Measurements from ENCODE around the gene DOCK3.
"Not testable (repeated sequence)": the region's sequence is repeated elsewhere in the genome, so short reads cannot be mapped to it uniquely, and the experiment has no call there.

The DOCK3 gene

DNA sequence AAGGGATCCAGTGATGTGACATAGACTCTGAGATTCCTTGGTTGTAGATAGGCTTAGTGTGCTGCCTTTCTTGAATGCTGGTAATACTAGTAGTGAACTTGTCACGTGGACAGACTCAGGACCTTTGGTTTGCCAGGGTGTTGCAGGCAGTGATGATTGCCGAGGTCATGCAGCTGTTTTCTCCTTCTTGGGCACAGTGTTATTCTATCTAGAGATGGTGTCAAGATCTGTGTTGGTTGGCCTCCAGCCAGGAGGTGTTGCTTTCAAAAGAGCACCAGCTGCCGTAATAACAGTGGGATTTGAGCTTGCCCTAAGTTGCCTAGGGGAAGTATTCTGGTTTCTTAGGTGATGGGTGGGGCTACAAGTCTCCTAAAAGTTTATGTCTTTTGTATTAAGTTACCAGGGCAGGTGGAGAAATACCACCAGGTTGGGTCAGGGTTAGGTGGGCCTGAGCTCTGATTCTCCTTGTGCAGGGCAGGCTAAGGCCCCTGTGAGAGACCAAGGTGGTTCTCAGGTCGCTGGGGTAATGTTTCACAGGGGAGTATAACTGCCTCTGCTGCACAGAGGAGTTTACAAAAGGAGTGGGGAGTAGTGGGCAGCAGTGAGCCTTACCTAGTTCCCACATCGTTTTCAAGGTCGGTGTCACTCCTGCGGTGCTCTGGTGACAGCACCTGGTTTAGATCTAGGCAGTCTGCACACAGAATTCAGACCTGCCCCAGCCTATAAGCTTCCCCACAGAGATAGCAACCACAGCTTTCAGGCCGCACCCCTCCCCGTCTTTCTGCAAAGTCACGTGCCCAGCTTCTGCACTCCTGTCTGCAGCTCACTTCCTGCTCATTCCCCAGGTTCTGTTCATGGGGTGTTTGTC, 350.3 kb downstream of the DOCK3 start:
- peak; percentile 87 for DNase-seq (ENCODE audit: low read depth, low spot score)
- H3K4me3 ChIP-seq (ENCODE audit: low read length): peak overlapping the region; percentile 34

DNA sequence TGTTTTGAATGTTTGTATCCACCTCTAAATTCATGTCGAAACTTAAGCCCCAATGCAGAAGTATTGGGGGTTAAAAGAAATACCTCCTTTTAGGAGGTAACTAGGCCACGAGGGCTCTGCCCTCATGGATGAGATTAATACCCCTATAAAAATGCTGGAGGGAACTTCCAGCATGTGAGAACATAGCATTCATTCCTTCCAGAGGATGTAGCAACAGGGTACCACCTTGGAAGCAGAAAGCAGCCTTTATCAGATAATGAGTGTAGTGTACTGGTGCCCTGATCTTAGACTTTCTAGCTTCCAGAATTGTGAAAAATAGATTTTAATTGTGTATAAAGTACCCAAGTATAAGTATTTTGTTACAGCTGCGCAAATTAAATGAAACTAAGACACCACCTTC, 356.9 kb downstream of the DOCK3 start:
- H3K4me3 ChIP-seq (ENCODE audit: low read length): no peak overlapping the region
- no peak for DNase-seq (ENCODE audit: low read depth, low spot score)

DNA sequence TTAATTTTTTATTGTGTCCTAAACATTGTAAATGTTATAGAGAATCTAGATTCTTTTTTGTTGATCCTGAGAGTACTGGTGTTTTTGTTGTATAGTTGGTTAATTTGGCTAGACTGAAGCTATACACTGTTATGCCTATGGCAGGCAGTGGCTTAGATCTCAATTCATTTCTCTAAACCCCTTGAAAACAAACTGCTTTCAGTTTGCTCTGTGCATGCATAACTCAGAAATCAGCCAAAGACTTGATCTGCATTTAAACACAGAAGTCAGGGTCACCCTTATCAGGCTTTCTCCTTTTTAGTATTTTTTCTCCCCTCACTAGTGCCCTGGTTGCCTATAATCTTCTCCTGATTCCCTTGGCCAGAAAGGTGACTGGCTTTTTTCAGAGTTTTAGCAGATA, 360.9 kb downstream of the DOCK3 start:
- DNase-seq (ENCODE audit: low read depth, low spot score): no peak
- no peak overlapping the region for H3K4me3 ChIP-seq (ENCODE audit: low read length)

DNA sequence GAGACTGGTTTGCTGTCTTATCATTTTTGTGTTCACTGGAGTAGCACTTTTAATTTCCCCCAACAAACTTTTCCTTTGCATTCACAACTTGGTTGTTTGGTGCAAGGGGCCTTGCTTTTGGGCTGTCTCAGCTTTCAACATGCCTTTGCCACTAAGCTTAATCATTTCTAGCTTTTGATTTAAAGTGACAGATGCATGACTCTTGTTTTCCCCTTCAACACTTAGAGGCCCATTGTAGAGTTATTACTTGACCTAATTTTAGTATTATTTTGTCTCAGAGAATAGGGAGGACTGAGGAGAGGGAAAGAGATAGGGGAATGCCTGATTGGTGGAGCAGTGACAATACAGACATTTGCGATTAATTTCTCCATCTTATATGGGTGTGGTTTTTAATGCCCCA, 370.3 kb downstream of the DOCK3 start:
- DNase-seq (ENCODE audit: low read depth, low spot score): no peak
- H3K4me3 ChIP-seq (ENCODE audit: low read length): no peak overlapping the region

DNA sequence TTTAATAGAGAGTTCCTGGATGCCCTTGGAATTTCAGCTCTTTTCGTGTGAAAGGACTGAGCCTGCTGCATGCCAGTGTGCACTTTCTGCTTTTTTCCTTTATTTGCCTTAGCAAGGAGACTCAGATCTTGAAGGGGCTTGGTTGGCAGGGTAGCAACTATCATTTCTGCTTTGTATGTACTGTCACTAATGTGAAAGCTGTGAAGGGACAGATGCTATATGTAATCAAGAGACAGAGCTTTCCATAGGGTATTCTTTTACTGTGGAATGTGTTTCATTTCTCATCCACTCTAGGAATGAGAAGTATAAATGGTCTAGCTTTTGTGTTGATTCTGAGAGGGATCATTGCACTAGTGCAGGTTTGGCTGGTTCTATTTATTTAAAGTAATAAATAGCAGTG, 377.8 kb downstream of the DOCK3 start:
- no peak overlapping the region for H3K4me3 ChIP-seq (ENCODE audit: low read length)
- DNase-seq (ENCODE audit: low read depth, low spot score): no peak

DNA sequence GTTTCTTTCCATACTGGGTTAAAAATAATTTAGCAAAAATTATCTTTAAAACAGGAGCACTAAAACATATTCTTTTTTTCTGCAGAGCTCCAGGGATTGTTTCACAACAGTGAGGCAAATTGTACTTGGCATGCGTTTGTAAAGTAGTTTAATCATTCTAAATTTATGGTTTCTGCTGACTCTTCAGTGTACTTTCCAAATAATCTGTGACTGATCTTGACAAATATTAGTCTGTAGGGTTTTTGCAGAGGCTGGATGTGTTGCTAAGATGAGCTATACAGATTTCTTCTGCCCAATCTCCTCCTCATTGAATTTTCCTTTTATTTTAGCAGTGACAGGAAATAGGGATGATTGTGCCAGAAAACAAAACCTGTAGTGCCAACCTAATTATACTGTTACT, 382.4 kb downstream of the DOCK3 start:
- no peak for DNase-seq (ENCODE audit: low read depth, low spot score)

DNA sequence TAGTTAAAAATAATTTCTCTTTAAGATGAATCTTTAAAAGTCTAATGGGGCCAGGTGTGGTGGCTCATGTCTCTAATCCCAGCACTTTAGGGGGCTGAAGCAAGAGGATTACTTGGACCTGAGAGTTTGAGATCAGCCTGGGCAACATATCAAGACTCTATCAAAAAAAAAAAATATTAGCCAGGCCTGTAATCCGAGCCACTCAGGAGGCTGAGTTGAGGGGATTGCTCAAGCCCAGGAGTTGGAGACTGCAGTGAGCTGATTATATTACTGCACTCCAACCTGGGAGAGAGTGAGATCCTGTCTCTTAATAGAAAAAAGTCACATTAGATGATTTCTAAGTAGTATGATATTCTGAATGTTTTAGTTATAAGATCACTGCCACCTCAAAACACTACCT, 388.3 kb downstream of the DOCK3 start:
- DNase-seq (ENCODE audit: low read depth, low spot score): no peak
- no peak overlapping the region for H3K4me3 ChIP-seq (ENCODE audit: low read length)

More for the DNA sequence above, 382.4 kb downstream of the DOCK3 start:
- no peak overlapping the region for H3K4me3 ChIP-seq (ENCODE audit: low read length)

DNA sequence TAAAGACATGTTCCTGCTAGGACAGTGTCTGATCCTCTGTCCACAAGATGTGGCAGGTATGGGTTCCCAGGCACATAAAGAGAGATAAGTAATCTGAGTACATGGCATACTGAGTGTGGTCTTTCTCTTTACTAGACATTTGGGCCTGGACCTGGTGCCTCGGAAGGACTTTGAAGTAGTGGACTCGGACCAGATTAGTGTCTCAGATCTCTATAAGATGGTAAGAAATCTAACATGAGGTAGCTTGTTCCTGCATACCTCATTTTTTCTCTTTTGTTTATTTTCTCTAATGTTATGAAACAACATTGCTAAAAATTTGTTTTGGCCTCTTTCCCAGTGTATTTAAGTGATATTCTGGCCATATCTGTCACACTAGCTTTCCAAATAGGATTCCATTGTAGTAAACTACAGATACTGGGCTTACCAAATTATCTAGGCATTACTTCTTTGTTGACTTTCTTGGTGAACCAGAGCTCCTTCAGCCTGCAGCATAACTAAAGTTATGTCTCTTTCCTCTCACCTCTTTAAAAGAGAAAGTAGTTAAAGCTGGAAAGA, 400.6 kb downstream of the DOCK3 start:
- no peak for DNase-seq (ENCODE audit: low read depth, low spot score)
- no peak overlapping the region for H3K4me3 ChIP-seq (ENCODE audit: low read length)

DNA sequence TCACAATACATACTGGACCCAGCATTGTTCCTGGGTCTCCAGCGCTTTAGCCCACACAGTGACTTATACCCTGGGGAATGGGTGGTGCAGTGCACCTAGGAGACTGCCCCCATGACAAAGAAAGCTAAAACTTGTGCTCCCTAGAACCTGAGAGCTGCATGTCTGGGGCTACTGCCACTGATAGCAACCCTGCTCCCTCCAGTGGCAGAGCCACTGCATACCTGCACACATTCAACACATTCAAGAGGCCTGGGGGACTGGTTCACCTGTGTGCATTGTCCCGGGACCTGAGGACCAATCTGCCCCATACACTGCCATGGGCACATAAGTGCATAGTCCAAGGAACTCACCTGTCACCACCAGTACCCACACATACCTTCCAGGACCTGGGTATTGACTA, 407.6 kb downstream of the DOCK3 start:
- DNase-seq (ENCODE audit: low read depth, low spot score): no peak
- no peak overlapping the region for H3K4me3 ChIP-seq (ENCODE audit: low read length)

DNA sequence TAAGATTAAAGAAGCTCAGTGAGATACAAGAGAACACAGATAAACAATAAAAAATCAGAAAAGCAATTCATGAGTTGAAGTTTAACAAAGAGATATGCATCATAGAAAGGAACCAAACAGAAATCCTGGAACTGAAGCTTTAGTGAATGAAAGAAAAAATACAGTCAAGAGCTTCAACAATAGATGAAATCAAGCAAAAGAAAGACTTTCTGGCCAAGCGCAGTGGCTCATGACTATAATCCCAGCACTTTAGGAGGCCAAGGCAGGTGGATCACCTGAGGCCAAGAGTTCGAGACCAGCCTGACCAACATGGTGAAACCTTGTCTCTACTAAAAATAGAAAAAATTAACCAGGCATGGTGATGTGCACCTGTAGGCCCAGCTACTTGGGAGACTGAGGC, 408.8 kb downstream of the DOCK3 start:
- no peak for DNase-seq (ENCODE audit: low read depth, low spot score)
- no peak overlapping the region for H3K4me3 ChIP-seq (ENCODE audit: low read length)

DNA sequence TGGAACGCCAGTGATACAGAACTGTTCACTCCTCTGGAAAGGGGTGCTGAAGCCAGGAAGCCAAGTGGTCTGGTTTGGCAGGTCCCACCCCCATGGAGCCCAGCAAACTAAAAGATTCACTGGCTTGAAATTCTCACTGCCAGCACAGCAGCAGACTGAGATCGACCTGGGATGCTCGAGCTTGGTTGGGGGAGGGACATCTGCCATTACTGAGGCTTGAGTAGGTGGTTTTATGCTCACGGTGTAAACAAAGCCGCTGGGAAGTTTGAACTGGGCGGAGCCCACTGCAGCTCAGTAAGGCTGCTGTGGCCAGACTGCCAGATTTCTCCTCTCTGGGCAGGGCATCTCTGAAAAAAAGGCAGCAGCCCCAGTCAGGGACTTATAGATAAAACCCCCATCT, 417.4 kb downstream of the DOCK3 start:
- not testable (repeated sequence) for H3K4me3 ChIP-seq (ENCODE audit: low read length); DNase-seq (ENCODE audit: low read depth, low spot score)

DNA sequence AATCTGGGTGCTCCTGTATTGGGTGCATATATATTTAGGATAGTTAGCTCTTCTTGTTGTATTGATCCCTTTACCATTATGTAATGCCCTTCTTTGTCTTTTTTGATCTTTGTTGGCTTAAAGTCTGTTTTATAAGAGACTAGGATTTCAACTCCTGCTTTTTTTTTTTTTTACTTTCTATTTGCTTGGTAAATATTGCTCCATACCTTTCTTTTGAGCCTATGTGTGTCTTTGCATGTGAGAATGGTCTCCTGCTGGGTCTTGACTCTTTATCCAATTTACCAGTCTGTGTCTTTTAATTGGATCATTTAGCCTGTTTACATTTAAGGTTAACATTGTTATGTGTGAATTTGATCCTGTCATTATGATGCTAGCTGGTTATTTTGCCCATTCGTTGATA, 420.1 kb downstream of the DOCK3 start:
- DNase-seq (ENCODE audit: low read depth, low spot score); H3K4me3 ChIP-seq (ENCODE audit: low read length): not testable (repeated sequence)

DNA sequence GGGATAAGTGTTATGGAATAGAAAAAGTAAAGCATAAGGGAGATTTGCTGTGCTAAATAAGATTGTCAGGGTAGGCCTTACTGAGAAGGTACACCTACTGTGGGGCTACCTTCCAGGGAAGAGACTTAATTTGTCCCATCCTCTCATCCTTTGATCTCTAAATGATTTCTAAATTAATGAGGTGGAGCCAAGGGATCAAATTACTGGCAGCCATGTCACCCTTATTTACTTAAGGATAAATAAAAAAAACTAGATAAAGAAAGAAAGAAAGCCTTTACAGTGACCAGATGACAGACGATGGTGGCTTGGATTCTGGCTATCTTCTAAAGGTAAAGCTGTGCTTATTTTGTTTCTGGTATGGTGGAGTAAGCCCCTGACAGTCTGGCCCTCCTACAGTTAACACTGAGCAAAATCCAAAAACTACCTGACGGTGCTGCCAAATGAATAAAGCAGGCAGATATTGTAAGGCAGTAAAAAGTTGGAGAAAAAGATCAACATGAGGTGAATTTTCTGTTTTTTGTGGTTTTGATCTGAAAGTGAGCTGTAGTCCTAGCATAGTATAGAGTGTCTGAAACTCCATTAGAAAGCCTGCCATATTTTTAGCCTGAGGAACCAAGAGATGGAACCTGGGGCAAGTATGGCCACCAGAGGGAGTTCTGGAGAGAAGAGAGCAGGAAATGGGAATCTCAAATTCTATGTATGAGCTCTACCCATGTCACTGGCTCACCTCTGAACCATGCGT, 425.2 kb downstream of the DOCK3 start:
- peak; percentile 25 for DNase-seq (ENCODE audit: low read depth, low spot score)
- H3K4me3 ChIP-seq (ENCODE audit: low read length): no peak overlapping the region

DNA sequence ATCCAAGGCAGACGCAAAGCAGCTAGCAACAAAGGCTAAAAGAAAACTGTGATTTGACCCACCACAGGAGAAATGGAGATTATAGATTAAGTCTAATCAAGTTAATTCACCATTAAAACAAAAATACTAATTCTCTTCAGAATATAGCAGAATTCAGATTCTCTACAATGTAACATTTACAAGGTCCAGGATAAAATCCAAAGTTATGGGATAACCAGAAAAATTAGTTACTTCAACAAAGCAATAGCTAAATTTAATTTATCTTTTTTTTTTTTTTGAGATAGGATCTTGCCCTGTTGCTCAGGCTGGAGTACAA, 425.8 kb downstream of the DOCK3 start:
- H3K4me3 ChIP-seq (ENCODE audit: low read length): no peak overlapping the region
- no peak for DNase-seq (ENCODE audit: low read depth, low spot score)

DNA sequence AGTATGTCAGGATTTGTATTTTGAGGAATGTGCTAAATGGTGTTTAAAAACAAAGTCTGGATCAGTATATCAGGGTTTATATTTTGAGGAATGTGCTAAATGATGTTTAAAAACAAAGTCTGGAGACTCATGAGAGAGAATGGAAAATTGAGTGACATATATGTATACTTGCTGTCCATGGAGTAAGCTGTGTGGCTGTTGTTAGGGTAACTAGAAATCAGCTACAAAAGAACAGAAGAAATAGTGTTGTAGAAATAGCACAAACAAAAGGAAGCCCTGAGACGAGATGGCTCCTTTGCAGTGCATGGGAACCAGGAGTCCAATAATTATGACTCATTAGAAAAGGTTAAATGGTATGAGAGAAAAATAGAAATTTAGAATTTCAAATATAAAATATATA, 427.7 kb downstream of the DOCK3 start:
- no peak overlapping the region for H3K4me3 ChIP-seq (ENCODE audit: low read length)

DNA sequence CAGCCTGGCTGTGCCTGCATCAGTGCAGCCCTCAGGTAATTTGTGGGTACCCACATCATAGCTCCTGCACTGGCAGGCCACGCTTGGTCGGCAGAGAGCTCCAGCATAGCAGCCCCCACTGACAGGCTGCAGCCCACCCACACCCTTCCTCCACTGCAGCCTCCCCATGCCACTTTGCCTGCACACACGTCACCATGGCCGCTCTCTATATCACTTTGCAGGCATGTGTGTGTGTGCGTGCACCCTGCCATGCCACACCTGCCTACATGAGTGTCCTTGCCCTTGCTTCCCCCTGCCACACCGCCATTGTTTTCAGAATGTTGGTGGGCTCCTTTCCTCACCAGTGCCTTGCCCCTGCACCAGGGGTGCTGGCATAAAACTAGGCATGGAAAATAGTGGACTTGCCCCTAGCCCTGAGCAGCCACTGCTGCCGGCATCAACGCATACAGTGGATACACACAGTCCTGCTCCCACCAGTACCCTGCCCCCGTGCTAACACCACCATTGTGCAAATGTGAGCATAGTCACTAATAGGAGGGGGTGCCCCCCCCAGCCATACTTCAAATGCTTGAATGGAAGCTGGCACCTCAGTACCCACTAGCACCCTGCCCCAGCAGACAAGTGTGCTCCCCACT, 431.6 kb downstream of the DOCK3 start:
- no peak overlapping the region for H3K4me3 ChIP-seq (ENCODE audit: low read length)
- no peak for DNase-seq (ENCODE audit: low read depth, low spot score)

More for the DNA sequence above, 427.7 kb downstream of the DOCK3 start:
- no peak for DNase-seq (ENCODE audit: low read depth, low spot score)

DNA sequence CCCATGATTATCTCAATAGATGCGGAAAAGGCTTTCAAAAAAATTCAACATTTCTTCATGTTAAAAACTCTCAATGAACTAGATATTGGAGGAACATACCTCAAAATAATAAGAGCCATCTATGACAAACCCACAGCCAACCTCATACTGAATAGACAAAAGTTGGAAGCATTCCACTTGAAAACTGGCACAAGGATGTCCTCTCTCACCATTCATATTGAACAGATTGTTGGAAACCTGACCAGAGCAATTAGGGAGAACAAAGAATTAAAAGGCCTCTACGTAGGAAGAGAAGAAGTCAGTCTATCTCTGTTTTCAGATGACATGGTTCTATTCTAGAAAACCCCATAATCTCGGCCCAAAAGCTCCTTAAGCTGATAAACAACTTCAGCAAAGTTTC, 435.9 kb downstream of the DOCK3 start:
- no peak for DNase-seq (ENCODE audit: low read depth, low spot score)
- no peak overlapping the region for H3K4me3 ChIP-seq (ENCODE audit: low read length)

DNA sequence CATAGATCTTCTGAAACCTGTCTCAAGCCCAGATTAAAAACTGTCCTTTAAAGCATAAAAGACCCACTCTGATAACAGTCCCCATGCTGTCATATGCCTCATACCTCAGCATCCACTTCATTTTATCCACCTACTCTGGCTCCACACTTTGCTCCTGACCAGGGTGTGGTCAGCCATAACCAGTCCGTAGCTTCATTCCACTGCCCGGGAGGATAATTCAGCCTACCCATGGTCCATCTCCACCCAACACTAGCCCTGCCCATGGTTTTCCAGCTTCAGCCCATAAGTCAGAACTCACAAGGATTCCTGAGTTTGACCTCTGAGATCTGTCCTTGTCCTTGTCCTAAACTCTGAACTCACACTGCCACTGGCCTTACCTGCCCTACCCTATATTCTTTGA, 448.2 kb downstream of the DOCK3 start:
- no peak for DNase-seq (ENCODE audit: low read depth, low spot score)

DNA sequence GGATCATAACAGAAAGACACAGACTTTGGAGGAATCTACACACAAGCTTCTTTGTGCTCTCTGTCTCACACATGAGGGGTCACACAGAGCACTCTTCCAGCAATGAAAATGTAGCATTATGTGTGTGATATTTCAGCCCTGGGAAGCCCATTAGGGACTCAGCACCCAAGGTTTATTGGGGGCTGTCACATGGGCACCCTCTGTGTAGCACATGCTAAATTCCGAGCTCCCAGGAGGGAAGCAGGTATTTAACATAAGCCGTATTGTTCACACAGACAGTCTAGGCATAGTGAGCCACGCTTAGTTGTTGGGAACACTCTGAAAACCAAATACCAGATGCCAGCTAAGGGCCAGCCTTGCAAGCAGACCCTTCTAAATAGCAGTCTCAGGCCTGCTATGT, 448.8 kb downstream of the DOCK3 start:
- DNase-seq (ENCODE audit: low read depth, low spot score): no peak
- H3K4me3 ChIP-seq (ENCODE audit: low read length): no peak overlapping the region

More for the DNA sequence above, 448.2 kb downstream of the DOCK3 start:
- H3K4me3 ChIP-seq (ENCODE audit: low read length): no peak overlapping the region

DNA sequence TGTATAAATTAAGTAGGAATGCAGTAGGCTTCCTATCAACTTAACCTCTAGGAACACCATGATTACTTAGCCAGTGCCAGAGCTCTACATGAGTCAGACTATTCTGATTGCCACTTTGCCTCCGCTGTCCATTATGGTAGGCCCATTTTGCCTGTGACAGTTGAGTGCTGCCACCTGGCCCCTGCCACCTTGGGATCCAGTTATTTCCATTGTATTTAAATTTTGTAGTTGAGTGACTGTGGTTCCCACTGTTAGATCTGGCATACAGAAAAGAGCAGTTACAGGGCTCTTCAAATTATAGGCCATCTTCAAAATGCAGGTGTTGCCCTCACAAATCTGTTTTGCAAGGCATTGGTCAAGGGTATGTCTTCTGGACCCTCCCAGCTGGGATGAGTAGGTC, 456.9 kb downstream of the DOCK3 start:
- not testable (repeated sequence) for DNase-seq (ENCODE audit: low read depth, low spot score); H3K4me3 ChIP-seq (ENCODE audit: low read length)
